HG03139 (cell line): ENCODE results near the gene NOP53.
"Not testable (repeated sequence)": the region's sequence is repeated elsewhere in the genome, so short reads cannot be mapped to it uniquely, and the experiment has no call there.

Source experiments
- ATAC-seq: cut with Tn5 transposase; IDR thresholded peaks from one replicate; pipeline ENCODE4 v1.9.1; 2021; ENCODE audit not compliant: unreplicated experiment

The NOP53 gene

DNA sequence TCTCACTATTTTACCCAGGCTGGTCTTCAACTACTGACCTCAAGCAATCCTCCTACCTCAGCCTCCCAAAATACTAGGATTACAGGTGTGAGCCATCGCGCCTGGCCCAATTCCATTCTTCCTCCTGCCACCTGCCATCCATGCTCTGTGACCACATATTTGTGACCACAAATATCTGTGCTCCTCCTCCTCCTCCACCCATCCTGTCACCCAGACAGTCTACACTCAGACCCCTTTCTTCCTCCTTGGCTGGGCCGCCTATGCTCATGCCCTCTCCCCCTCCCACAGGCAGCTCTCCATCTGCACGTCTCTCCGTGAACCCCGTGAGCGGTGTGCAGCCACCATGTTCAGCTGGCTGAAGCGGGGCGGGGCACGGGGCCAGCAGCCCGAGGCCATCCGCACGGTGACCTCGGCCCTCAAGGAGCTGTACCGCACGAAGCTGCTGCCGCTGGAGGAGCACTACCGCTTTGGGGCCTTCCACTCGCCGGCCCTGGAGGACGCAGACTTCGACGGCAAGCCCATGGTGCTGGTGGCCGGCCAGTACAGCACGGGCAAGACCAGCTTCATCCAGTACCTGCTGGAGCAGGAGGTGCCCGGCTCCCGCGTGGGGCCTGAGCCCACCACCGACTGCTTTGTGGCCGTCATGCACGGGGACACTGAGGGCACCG lies 28.9 kb upstream of the NOP53 start:
- ATAC-seq, result no peak

DNA sequence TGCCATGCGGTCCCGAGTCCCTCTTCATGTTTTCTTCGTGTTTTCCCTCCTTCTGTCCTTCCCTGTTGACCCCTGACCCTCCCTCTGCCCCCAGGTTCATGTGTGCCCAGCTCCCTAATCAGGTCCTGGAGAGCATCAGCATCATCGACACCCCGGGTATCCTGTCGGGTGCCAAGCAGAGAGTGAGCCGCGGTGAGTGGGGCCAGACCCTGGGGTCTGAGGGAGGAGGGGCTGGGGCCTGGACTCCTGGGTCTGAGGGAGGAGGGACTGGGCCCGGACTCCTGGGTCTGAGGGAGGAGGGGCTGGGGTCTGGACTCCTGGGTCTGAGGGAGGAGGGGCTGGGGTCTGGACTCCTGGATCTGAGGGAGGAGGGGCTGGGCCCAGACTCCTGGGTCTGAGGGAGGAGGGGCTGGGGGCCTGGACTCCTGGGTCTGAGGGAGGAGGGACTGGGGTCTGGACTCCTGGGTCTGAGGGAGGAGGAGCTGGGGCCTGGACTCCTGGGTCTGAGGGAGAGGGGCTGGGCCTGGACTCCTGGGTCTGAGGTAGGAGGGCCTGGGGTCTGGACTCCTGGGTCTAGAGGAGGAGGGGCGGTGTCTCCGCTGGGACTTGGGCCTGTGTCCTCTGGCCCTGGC lies 26.8 kb upstream of the NOP53 start:
- ATAC-seq, result not testable (repeated sequence)

DNA sequence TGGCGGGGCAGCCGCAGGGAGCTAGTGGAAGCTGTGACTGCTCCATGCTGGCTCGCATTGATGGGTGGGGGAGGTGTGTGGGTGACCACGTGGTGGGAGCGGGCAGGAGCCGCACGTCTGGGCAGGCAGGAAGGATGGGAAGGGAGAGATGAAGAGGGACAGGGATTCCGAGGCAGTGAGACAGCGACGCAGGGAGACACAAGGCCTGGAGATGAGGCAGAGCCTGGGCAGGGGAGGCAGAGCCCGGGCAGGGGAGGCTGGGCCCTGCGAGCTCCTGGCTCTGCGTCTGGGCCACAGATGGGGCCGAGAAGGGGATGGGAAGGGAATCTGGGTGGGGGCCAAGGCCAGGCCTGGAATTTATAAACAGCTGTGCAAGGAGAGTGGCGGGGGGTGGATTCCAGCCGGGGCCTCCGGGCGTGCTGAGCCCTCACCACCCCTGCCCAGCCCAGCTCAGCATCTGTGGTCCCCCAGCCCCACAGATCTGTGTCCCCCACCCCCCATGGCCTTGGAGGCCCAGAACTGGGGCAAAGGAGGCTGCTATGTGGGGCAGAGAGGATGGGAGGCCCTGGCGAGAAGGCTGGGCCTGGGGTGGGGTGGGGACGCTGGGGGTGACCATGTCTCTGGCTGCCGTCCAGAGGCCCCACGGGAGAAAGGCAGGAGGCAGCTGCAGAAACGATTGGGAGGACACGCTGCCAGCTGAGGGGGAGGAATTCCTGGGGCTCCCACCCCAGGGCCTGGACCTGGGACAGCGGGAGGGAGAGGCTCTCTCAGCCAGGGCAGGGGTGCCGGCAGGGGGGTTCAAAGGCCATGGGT lies 26.1 kb upstream of the NOP53 start:
- ATAC-seq, result no peak

DNA sequence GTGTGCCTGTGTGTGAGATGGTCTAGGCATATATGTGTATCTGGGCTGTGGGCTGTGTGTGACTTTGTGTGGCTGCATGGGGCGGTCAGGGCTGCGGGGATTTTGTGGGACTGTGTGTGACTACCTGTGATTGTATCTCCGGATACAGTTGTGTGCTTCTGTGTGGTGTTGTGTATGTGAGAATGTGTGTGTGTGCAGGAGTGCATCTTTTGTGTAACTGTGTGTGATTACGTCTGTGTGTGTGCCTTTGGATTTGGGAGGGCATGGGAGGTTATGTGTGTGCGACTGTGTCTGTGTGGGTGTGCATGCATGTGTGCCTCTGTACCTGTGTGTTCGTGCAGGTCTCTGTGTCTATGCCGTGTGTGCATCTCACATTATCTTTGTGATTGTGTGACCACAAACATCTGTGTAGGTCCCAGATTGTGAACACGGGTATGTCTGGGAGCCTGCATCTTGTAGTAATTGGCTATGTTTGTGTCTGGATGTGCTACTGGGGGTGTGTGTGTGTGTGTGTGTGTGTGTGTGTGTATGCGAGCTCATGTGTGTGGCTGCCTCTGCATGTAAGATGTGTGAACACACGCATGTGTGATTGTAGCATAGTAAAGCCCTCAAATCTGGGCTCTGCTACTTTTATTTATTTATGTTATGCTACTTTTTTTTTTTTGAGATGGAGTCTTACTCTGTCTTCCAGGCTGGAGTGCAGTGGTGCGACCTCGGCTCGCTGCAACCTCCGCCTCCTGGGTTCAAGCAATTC lies 24.5 kb upstream of the NOP53 start:
- no peak for ATAC-seq

DNA sequence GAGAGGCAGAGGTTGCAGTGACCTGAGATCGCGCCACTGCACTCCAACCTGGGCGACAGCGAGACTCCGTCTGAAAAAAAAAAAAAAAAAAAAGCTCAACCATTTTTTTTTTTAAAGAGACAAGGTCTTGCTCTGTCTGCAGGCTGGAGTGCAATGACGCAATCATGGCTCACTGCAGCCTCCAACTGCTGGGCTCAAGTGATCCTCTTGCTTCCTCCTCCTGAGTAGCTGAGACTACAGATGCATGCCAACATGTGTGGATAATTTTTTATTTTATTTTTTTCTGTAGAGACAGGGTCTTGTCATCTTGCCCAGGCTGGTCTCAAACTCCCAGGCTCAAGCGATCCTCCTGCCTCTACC lies 21.8 kb upstream of the NOP53 start:
- ATAC-seq, result no peak

DNA sequence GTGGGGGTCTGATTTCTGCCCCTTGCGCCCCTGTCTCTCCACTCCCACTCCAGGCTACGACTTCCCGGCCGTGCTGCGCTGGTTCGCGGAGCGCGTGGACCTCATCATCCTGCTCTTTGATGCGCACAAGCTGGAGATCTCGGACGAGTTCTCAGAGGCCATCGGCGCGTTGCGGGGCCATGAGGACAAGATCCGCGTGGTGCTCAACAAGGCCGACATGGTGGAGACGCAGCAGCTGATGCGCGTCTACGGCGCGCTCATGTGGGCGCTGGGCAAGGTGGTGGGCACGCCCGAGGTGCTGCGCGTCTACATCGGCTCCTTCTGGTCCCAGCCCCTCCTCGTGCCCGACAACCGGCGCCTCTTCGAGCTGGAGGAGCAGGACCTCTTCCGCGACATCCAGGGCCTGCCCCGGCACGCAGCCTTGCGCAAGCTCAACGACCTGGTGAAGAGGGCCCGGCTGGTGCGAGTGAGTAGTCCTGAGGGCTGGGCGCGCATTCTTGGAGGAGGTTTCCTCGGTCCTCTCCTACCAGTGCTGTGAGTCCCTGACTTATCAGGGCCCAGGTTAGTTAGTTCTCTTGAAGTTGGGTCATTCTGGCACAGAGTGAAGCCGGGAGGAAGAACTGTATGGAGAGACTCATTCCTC lies 19.5 kb upstream of the NOP53 start:
- no peak for ATAC-seq

DNA sequence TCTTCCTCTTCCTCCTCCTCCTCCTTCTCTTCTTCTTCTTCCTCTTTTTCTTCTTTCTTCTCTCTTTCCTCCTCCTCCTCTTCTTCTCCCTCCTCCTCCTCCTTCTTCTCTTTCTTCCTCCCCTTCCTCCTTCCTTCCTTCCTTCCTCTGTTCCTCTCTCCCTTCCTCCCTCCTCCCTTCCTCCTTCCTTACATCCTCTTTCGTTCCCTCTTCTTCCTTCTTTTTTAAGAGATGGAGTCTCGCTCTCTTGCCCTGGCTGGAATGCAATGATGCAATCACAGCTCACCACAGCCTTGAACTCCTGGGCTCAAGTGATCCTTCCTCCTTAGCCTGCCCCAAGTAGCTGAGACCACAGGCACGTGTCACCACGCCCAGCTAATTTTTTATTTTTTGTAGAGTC lies 18.9 kb upstream of the NOP53 start:
- no peak for ATAC-seq

DNA sequence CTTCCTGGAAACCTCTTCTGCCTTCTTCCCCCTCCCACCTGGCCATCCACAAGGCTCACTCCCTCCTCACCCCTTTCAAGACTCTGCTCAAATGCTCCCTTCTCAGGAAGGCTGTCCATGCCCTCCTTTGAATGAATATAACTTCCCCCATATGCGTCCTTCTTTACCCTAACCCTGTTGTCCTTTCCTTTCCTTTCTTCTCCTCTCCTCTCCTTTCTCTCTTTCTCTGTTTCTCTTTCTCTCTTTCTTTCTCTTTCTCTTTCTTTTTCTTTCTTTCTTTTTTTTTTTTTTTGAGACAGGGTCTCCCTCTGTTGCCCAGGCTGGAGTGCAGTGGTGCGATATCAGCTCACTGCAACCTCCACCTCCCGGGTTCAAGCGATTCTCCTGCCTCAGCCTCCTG lies 17.1 kb upstream of the NOP53 start:
- not testable (repeated sequence) for ATAC-seq

DNA sequence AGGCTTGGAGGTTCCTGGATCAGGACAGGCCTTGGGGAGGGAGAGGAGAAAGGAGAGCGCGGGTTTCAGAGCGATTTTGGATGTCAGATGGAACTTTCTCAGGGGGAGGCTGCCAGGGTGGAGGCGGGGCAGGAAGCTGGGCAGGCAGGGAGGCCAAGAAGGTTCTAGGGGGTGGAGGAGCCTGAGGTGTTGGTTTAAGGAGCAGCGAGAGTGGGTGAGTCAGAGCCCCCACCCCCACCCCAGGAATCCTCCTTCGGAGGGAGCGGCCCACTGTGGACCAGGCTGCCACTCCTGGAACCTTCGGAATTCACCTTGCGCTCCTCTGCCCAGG lies 15.9 kb upstream of the NOP53 start:
- ATAC-seq, result no peak

DNA sequence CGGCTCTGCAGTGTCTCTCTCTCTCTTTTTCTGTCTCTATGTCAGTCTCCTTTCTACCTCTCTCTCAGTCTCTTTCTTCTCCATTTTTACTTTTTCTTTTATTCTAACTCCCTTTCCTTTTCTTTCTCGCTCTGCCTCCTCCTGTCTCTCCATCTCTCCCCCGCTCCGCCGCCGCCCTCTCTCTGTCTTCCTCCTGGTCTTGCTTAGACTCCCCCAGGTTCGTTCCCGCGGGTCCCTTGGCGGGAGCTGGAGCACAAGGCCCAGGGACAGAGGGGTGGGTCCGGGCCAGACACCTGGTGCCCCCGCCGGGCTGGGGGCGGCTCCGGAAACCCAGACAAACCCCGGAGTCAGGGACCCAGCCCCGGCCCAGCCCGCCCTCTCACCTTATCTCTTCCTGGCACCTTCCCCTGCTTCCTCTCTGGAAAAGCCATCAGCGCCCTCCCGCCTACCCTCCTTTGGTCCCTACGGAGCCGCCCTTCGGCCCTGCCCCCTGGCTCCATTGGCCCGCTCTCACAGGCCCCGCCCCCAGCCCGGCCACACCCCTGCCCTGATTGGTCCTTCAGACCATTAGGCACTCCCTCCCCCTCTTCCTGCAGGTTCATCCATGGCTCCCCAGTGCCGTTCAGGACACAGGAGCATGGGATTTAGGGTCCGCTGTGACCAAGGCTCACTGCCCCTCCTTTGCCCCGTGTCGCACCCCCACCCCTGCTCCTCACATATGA lies 15.4 kb upstream of the NOP53 start:
- ATAC-seq, result no peak

DNA sequence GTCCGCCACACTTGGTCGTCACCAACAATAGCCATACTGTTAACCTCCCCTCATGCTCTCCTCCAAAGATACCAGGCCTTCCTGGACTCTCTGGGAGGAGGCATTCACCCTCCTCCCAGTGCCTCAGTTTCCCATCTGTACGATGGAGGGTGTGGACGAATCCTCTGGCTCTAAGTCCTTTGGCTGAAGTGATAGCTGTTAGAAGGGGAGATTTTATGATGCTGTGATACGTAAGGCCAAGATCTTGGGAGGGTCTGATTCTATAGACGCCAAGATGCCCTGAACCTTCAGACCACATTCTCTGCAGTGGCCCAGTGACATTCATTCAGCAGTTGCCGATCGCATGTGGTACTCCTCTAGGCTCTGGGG lies 14.8 kb upstream of the NOP53 start:
- ATAC-seq, result no peak

DNA sequence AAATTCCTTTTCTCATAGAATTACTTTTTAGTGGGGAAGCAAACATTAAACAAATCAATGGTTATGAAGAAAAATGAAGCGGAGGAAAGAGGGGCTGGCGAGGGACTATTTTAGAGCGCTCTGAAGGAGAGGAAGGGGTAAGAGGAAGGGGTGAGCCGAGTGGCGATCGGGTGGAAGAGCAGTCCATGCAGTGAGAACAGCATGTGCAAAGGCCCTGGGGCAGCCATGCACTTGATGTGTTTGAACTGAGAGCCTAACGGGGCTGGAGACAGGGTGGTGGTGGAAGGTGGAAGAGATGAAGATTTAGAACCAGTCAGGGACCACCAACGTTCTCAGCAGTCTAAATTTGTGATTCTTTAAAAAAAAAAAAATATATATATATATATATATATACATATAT lies 14.4 kb upstream of the NOP53 start:
- no peak for ATAC-seq

DNA sequence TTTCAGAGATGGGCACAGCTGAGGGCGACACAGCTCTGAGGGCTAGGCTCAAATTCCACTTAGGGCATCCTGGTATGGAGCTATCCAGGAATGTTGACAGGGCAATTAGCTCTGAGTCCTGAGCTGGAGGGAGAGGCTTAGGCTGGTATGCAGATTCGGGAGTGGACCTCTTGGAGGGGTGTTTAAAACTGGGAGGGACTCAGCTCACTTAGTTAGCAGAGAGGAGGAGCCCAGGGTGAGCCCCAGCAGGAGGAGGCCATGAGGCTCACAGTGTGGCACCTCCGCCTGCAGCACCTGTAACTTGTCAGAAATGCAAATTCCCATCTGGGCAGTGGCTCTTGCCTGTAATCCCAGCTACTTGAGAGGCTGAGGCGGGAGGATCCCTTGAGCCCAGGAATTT lies 10.2 kb upstream of the NOP53 start:
- ATAC-seq, result no peak

DNA sequence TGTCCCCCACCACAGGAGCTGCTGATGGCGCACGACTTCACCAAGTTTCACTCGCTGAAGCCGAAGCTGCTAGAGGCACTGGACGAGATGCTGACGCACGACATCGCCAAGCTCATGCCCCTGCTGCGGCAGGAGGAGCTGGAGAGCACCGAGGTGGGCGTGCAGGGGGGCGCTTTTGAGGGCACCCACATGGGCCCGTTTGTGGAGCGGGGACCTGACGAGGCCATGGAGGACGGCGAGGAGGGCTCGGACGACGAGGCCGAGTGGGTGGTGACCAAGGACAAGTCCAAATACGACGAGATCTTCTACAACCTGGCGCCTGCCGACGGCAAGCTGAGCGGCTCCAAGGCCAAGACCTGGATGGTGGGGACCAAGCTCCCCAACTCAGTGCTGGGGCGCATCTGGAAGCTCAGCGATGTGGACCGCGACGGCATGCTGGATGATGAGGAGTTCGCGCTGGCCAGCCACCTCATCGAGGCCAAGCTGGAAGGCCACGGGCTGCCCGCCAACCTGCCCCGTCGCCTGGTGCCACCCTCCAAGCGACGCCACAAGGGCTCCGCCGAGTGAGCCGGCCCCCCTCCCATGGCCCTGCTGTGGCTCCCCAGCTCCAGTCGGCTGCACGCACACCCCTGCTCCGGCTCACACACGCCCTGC lies 4.4 kb upstream of the NOP53 start:
- ATAC-seq, result no peak

DNA sequence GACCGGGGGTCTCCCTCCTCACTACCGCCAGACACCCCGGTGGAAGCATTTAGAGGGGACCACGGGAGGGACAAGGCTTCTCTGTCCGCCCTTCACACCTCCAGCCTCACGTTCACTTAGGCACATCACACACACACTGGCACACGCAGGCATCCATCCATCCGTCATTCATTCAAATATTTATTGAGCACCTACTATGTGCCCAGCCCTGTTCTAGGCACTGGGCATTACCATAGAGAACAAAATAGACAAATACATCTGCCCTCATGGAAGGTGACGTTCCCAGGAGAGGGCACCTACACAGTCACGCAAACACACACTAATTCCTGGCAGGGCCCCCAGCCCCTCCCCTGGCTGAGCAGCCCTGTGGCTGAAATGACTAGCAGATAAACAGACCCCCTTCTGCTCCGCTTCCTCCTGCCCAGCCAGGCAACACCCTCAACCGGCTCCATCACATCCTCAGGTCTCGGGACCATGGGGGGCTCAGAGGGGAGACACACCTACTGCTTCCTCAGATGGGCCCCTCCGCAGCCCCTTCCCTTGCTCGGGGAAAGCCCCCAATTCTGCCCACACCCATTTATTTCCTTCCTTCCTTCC lies 3.7 kb upstream of the NOP53 start:
- ATAC-seq, result no peak

DNA sequence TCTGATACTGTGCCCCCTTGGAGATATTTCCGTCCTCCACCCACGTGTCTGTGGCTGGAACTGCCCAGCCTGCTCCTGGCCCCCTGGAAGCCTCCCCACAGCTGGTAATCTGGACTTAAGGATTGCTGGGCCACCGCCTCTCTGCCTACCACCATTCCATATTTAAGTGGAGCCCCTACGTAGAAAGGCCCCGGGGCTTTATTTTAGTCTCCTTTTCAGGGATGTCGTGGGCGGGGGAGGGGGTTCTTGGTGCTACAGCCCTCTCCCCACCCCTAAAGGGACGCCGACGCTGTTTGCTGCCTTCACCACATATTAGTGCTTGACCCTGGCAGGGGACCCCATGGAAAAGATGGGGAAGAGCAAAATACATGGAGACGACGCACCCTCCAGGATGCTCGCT lies 2.7 kb upstream of the NOP53 start:
- ATAC-seq, result no peak

DNA sequence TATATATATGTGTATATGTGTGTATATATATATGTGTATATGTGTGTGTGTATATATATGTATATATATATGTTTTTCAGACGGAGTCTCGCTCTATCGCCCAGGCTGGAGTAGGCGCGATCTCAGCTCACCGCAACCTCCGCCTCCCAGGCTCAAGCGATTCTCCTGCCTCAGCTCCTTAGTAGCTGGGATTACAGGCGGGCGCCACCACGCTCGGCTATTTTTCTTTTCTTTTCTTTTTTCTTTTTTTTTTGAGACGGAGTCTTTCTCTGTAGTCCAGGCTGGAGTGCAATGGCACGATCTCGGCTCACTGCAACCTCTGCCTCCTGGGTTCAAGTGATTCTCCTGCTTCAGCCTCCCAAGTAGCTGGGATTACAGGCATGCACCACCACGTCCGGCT lies 783 bp downstream of the NOP53 start:
- not testable (repeated sequence) for ATAC-seq

DNA sequence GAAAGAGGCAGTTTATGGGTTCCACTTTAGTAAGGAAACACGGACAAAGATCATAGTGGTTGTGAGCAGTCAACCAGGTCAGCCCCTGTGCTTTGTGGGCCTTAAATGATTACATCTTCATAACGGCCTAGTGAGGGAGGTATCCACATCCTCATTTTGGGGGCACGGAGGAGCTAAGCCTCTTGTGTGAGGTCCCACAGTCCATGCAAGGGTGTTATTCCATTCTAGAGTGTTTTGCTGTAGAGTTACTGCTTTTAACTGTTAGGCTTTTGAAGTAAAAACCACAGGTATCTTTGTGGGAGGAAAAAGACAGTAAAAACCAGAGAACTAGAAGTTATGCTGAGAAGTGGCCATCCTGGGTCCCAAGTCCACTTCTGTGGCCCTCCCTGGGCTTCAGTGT lies 4.0 kb downstream of the NOP53 start:
- ATAC-seq, result no peak

DNA sequence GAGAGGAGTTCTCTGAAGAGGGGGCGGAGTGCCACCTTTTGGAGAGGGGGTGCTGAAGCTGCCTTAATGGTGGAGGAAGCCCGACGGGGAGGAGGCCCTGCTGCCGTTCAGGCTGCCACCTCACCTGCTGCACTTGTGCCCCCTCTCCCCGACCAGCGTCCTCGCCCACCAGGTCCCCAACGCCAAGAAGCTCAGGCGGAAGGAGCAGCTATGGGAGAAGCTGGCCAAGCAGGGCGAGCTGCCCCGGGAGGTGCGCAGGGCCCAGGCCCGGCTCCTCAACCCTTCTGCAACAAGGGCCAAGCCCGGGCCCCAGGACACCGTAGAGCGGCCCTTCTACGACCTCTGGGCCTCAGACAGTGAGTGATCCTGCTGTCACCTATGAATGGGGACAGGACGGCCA lies 5.4 kb downstream of the NOP53 start:
- ATAC-seq, result no peak
